Glomerular visceral epithelial cell (primary cell): ENCODE results near the gene NCKAP5.
"Not testable (repeated sequence)": the region's sequence is repeated elsewhere in the genome, so short reads cannot be mapped to it uniquely, and the experiment has no call there.

Source experiments
- DNase-seq: peaks from one replicate; pipeline ENCODE4 v3.0.0-alpha.2; 2016; ENCODE audit errors: extremely low spot score

The NCKAP5 gene

DNA sequence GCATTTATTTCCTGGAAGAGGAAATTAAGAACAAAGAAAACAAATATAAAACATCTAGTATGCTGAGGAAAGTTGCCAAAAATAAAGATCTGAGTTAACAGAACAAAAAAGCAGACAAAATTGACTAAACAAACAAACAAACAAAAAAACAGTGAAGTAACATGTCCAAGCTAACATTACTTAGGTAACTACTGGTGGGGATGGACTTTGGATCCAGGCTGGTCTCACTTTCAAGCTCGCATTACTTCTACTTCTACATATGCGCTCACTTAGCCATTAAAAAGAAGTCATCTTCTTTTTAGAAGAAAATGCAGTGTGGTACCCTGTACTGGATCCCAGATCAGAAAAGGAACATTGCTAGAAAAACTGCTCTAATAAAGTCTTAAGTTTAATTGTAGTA is 358.9 kb downstream of the NCKAP5 start:
- no peak for DNase-seq

DNA sequence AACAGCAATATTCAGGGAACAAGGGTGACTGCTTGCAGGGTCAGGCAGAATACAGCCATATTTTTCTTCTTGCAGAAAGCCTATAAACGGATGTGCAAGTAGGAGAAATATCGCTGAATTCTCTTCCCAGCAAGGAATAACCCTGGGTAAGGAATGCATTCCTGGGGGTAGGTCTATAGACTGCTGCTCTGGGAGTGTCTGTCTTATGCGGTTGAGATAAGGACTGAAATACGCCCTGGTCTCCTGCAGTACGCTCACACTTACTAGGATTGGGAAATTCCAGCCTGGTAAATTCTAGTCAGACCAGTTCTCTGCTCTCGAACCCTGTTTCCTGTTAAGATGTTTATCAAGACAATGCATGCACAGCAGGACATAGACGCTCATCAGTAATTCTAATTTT is 361.6 kb downstream of the NCKAP5 start:
- not testable (repeated sequence) for DNase-seq

DNA sequence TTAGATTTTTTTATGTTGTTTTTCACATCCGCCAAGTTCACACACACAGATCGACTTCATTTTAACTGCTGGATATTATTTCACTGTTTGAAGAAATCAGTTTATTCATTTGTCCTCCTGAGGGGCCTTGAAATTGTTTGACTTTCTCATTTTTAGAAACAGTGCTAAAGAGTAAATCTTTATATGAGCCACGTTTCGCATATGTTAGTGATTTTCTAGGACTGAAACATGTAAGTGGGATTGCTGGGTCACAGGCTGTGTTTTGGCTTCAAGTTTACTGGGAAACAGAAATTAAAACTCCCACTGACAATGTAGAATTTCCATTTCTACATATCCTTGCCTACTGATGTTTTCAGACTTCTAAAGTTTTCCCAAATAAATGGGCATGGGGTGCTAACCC is 363.8 kb downstream of the NCKAP5 start:
- no peak for DNase-seq

- DNase-seq, result peak; percentile 89
These were observed 367.4 kb downstream of the NCKAP5 start for GRCh38 chr2:133200684-133201421.

GRCh38 chr2:133198678-133199077 is 369.6 kb downstream of the NCKAP5 start:
- DNase-seq, result no peak

GRCh38 chr2:133197156-133197555 is 371.1 kb downstream of the NCKAP5 start:
- DNase-seq, result no peak

- DNase-seq, result peak; percentile 32
These were observed 373.4 kb downstream of the NCKAP5 start for GRCh38 chr2:133194777-133195335.

- no peak for DNase-seq
These were observed 374.0 kb downstream of the NCKAP5 start for GRCh38 chr2:133194362-133194655.

- peak; percentile 42 for DNase-seq
These were observed 374.5 kb downstream of the NCKAP5 start for GRCh38 chr2:133193544-133194361.

- DNase-seq, result no peak
These were observed 376.2 kb downstream of the NCKAP5 start for GRCh38 chr2:133192028-133192427.

- peak; percentile 75 for DNase-seq
These were observed 391.1 kb downstream of the NCKAP5 start for GRCh38 chr2:133177196-133177595.

- DNase-seq, result no peak
These were observed 392.3 kb downstream of the NCKAP5 start for GRCh38 chr2:133175926-133176325.

DNA sequence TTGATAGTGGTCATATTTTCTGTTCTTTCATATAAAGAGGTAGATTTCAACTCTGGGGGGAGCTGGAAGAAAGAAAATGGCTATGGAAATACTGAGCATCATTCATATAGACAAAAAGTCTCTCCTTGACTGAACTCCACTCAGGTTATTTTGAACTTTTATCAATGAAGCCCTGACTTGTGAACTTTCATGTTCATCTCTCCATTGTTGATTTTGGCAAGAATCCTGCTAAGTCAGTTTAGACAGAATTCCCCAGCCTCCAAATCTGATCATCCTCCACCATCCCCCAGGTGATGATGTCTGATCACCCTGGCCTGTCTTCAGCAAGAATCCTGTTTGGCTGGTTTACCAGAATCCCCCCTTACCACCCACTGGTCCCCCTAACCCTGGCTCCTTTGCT is 395.0 kb downstream of the NCKAP5 start:
- DNase-seq, result no peak

GRCh38 chr2:133171393-133172004 is 396.8 kb downstream of the NCKAP5 start:
- DNase-seq, result peak; percentile 74

- DNase-seq, result no peak
These were observed 398.9 kb downstream of the NCKAP5 start for GRCh38 chr2:133169274-133169912.

DNA sequence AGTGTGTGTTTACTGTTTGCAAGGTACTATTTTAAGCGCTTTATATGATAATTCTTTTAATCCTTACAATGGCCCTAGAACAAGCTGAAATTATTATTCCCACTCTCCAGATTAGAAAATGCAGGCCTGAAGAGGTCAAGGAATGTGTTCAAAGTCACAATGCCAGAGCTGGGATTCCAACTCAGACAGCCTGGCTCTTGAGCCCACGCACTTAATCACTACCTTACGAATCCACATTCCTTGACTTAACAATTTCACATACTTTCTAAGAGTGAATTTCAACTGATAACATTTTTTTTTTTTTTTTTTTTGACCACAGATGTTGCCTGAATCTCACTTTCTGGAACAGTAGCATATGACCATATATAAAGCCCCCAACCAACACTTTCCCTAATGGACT is 400.3 kb downstream of the NCKAP5 start:
- no peak for DNase-seq

DNA sequence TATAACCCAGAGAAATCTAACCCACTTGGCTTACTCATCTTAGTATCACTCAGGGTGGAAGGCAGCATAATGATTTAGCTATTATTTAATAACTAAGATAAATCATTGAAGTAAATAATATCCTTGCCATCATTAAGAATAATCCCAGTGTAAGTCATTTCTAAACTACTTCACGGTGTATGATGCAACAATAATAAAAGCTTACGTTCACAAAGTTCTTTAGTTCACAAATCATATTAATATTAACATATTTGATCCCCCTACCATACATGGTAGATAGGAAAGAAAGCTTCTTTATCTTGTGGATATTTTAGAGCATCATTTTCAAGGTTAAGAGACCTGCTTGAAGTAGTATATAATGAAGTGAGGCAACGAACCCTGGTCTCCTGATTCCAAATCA is 401.0 kb downstream of the NCKAP5 start:
- no peak for DNase-seq

GRCh38 chr2:133166031-133166430 is 402.2 kb downstream of the NCKAP5 start:
- DNase-seq, result no peak

- DNase-seq, result no peak
These were observed 405.2 kb downstream of the NCKAP5 start for GRCh38 chr2:133163111-133163510.

DNA sequence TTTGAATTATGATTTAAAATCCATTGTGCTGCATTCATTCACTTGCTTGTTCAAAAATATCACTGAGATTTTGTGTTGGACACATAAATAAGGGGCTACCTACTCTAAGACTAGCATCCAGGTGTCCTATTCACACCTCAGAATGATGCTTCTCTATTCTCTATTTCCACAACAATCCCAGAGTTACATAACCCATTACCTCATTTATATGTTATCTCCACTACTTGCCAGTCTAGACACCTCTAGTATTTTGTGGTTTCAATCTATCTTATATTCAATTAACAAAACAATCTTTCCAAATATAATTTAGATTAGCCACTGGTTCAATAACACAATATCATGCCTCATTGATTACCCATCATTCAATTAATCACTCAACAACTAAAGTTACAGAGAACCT is 409.8 kb downstream of the NCKAP5 start:
- DNase-seq, result no peak

- no peak for DNase-seq
These were observed 410.2 kb downstream of the NCKAP5 start for GRCh38 chr2:133158024-133158423.

DNA sequence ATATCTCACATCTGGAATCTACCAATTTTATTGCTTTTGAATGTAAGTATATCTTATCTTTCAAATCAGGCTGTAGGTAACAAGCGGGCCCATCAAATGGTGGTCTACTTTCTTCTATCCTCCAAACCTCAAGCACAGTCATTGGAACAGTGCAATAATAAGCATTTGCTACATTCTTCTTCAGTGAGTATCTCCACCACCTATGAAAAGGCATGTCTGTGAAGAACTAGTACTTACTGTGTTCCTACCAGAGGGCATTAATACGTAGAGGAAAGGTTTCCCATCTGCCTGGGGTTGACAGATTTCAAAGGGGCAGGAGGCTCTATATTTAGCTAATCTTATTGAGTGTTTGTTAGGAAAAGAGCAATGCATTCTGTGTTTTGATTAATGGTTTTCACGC is 411.1 kb downstream of the NCKAP5 start:
- no peak for DNase-seq
